Superior temporal gyrus (tissue), 1 donor: ENCODE data around the gene GALC.

ENCODE experiments used
- DNase-seq: peaks from one replicate; pipeline ENCODE4 v3.0.0-alpha.2; 2016; ENCODE audit errors: extremely low spot score

Gene GALC

DNA sequence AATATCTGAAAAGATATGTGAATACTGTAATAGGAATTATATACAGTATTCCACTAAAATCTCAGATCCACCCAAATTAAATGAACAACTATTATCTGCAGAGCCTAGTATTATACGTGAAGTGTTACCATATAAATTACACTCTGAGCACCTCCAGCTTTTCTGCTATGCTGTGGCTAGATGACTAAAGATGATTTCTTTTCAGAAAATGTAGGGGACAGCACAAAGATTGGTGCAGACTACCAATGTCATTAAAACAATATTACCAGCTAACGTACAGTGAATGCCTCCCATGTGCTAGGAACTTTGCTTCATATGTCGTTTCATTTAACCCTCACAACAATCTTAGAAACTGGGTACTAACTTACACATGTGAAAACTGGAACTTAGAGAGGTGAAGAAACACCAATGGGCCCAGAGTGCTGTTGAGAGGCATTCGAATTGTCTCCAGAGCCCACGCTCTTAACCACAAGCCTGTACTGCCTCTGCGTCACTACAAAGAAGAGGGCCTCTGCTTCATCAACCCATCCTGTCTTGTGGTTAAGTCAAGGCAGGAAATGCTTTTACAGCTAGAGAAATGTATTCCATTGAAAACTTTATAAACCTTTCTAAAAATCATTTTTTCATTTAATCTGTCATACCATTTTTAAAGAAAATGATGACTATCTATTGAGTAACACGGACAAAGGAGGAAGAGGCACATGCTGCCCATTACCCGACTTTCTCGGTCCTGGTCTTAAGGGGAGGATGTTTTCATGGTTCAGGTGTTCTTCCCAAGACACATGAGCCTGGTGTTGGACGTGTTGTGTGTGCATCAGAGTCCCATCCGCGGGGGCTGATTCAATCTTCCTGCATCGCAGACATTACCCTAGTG lies 13.2 kb upstream of the GALC start:
- DNase-seq, result no peak

DNA sequence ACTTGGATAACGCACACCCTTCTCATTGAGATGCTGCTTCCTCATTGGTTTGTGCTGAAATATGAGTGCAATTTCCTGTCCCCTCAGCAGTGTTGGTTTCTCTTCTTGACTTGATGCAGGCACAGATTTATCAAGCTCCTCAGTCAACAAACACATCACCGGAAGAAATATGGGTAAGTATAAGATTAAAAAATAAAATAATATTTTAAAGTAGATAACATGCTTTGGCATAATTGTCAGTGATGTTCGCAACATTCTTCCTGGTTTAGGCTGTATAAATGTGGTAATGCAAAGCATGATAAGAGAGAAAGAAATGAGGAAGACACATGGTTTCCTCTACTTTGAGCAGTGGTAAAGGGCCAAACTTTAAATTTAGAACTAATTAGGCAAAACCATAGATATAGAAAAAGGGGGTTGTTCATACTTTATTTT lies 12.1 kb upstream of the GALC start, which contains the start of gene GPR65:
GPR65 (plus strand) TSS at position 86 of the 432 bp plus-strand sequence. CDS start 5,713 bp downstream, outside the sequence.
- no peak for DNase-seq

- DNase-seq, result no peak
Measured at GRCh38 chr14:88004506-88005036, 11.6 kb upstream of the GALC start.

DNA sequence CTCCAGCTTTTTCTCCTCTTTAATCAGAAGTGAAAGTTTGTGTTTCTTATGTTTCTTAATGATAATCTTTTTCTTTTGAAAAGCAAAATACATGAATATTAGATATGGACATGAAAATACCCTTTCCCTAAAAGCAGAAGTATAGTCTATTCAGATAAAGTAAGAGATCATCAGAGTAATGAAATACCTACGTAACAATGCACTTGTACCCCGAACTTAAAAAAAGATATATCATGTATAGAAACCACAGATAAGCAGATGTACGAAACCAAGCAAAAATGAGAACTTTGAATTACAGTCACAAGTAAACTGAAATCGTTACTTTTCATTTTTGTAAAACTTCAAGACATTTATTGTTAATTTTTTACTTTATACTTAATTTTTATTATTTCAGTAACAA lies 10.4 kb upstream of the GALC start:
- no peak for DNase-seq

DNA sequence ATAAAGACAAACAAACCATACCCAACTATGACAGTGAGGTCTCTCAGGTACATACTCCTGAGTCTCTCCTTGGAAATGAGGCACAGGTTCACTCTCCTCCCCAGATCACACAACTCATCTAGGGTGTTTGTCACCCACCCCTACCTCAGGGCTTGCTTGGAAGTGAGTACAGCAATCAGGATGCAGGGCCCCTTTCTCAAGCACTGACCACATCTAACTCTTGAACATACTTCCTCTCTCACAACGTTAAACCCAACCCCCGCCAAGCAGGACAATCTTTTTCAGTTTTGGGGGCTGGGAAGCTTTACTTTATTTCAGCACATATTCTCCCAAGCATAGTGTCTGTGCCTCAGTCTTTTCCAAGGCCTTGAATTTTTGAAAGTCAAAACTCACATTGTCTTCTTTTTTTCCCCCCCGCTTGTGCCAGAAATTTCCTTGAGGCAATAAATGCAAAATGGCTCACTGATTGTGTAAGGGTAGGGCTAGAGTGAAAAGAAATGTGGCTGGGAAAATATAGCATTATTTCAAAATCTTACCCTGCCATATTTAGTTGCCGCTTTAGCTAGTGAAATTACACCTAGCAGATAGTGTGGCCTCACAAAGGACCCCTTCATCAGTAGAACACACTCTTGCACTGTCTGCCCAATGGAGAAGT lies 9.6 kb upstream of the GALC start:
- DNase-seq, result no peak

DNA sequence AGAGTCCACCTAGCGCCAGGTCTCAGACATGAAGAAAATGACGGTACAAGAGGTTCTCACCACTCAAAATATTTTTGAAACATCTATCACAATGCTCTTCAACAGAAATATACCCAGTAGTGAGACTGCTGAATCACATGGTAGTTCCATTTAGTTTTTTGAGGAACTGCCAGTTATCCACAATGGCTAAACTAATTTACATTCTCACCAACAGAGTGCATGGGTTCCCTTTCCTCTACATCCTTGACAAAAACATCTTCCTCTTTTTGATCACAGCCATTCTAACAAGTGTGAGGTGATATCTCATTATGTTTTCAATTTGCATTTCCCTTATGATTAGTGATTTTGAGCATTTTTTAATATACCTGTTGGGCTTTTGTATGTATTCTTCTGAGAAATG lies 6.3 kb upstream of the GALC start:
- DNase-seq, result no peak

GRCh38 chr14:87998482-87998881 lies 5.5 kb upstream of the GALC start:
- DNase-seq, result no peak

DNA sequence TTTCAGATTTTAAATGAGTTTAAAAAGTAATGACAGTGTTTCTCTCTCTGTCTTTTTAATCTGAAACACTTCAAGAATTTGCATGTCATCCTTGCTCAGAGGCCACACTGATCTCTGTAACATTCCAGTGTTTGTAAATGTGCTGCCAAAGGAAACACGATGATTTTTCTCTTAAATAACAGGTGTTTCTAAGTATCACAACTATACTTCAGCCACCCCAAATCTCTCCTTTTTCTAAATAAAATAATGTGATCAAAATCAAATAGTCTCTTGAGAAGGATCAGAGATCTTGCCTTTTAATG lies 3.3 kb upstream of the GALC start:
- no peak for DNase-seq

- DNase-seq, result no peak
Measured at GRCh38 chr14:87995500-87996290, 2.7 kb upstream of the GALC start.

DNA sequence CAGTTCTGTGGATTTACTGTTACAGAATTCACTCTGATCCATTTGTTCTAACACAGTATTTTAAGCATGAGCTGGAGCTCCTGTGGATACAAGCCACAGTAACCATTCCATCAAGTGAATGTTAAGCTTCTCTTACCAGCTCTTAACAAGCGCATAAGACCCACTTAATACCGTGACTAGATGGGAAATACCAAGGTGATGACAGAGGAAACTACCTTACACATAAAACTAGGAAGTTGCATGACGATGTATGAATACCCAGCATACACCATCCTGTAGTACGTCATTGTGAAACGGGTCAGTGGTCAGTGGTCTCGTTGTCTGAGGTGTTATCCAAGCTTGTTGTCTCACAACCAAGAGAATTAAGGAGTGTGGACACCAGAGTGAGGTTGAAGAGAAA lies 2.0 kb upstream of the GALC start:
- DNase-seq, result no peak

- peak; percentile 66 for DNase-seq
Measured at GRCh38 chr14:87992346-87992717, 650 bp downstream of the GALC start.

GRCh38 chr14:87990682-87991081 lies 2.3 kb downstream of the GALC start:
- DNase-seq, result no peak

- no peak for DNase-seq
Measured at GRCh38 chr14:87989956-87990299, 3.1 kb downstream of the GALC start.

GRCh38 chr14:87989221-87989955 lies 3.6 kb downstream of the GALC start:
- no peak for DNase-seq

GRCh38 chr14:87979689-87980088 lies 13.3 kb downstream of the GALC start:
- no peak for DNase-seq

DNA sequence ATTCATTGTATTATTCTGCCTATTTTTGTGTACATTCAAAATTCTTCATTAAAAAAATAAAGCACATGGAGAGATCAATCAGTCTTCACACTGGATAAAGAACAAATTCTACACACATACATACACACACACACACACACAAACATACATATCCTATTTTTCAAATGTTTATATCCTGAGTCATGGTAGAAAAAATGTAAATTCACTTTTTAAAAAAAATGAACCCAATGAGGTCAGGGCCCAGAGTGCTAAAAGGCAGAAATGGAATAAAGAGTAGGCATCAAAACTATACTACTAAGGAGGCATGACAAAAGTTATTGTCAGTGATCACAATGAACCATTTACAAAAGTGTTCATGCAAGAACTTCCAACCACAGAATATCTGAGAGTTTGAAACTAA lies 17.3 kb downstream of the GALC start:
- no peak for DNase-seq

DNA sequence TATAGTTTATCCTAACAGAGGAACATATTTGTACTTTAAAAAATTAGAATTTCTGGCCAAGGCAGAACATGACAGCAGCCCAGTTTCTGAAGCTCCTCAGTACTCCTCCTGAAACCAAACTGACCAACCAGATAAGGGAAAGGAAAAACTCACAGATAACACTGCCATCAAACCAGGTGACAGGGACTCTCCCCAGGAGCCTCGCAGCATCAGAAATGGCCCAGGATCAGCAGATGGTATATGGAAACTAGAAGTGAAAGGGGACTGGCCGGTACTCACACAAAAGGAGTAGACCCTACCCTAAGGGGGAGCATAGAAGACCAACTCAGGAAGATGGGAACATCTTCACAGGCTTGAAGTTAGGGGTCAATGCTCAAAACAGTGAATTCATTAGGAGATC lies 22.0 kb downstream of the GALC start:
- DNase-seq, result no peak

GRCh38 chr14:87967496-87967895 lies 25.5 kb downstream of the GALC start:
- DNase-seq, result no peak

DNA sequence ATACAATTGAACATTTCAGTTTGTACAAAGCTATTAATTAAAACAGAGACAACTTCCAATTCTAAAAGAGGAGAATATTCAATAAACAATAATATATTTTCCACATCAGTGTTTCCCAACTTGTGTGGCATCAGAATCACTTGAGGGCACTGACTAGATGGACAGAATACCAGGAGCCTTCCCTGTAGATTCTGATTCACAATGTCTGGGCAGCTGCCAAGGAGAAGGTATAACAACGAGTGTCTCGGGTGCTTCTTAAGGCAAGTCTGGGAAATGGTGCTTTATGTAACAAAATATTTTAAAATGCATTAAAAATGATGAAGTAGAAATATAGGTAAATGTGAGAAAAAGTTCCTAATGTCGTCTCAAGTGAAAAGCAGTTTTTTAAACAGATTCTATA lies 26.2 kb downstream of the GALC start:
- no peak for DNase-seq

- DNase-seq, result no peak
Measured at GRCh38 chr14:87961246-87961645, 31.7 kb downstream of the GALC start.

- no peak for DNase-seq
Measured at GRCh38 chr14:87960013-87960787, 32.8 kb downstream of the GALC start.
